Retinal pigment epithelial cell (primary cell): Measurements from ENCODE around the gene MAP3K13.

Experiments used
- DNase-seq: peaks from one replicate; pipeline ENCODE4 v3.0.0-alpha.2; 2010; ENCODE audit warnings: low read depth
- H3K4me3 ChIP-seq: 2 replicates; pipeline ENCODE4 v1.5.1; 2011; ENCODE audit warnings: mild to moderate bottlenecking, low read length, control low read depth, moderate library complexity
- TF ChIP-seq, protein P1 (sequence below): conservative IDR thresholded peaks from 2 replicates; pipeline ENCODE4 v1.5.1; 2011; ENCODE audit warnings: low read depth, low read length, control low read depth, inconsistent platforms

Gene MAP3K13

DNA sequence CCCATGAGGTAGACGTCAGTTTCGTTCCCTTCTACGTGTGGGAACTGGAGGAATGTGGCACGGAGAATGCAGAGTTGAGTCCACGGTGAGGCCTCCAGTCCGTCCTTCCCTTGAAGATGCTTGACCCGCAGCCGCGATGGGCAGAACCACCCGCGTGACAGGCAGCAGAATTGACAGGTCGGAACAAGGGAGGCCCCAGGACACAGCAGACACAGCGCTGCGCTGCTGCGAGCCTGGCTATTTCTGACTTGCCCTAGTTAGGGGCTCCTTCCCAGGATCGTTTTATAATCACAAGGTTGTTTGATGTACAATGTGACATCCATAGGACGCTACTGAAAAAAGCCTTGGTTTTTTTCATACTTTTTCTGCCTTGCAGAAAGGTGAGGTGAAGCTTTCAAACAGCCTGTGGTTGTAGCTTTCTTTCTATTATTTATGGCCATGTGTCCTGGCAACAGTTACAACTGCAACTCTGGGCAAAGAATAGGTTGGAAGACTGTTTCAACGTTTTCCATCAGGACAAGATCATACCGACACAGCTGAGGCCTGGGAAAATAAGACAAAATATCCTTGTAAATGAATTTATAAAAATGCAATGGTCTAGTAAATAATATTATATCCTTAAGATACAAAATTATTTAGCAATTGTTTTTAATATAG lies 145.5 kb downstream of the MAP3K13 start:
- H3K4me3 ChIP-seq: no peak overlapping the region
- TF ChIP-seq, protein P1, sequence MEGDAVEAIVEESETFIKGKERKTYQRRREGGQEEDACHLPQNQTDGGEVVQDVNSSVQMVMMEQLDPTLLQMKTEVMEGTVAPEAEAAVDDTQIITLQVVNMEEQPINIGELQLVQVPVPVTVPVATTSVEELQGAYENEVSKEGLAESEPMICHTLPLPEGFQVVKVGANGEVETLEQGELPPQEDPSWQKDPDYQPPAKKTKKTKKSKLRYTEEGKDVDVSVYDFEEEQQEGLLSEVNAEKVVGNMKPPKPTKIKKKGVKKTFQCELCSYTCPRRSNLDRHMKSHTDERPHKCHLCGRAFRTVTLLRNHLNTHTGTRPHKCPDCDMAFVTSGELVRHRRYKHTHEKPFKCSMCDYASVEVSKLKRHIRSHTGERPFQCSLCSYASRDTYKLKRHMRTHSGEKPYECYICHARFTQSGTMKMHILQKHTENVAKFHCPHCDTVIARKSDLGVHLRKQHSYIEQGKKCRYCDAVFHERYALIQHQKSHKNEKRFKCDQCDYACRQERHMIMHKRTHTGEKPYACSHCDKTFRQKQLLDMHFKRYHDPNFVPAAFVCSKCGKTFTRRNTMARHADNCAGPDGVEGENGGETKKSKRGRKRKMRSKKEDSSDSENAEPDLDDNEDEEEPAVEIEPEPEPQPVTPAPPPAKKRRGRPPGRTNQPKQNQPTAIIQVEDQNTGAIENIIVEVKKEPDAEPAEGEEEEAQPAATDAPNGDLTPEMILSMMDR: no peak
- DNase-seq: no peak

DNA sequence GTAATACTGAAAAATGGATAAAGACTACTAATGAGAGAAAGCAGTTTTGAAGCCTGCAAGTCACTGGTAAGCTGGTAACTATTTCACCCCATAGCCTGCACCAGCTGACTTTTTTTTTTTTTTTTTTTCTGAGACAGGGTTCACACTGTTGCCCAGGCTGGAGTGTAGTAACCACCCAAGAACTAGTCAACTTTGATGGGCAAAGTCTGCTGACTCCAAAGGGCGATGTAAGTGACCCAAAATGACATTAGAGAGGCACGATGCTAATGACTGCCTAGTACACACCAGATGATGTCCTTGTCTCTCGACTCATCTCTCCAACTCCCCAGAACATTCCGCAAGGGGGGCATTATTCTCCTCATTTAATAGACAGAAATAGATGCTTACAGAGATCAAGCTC lies 148.8 kb downstream of the MAP3K13 start:
- DNase-seq: no peak
- H3K4me3 ChIP-seq: no peak overlapping the region
- TF ChIP-seq, protein P1: no peak

DNA sequence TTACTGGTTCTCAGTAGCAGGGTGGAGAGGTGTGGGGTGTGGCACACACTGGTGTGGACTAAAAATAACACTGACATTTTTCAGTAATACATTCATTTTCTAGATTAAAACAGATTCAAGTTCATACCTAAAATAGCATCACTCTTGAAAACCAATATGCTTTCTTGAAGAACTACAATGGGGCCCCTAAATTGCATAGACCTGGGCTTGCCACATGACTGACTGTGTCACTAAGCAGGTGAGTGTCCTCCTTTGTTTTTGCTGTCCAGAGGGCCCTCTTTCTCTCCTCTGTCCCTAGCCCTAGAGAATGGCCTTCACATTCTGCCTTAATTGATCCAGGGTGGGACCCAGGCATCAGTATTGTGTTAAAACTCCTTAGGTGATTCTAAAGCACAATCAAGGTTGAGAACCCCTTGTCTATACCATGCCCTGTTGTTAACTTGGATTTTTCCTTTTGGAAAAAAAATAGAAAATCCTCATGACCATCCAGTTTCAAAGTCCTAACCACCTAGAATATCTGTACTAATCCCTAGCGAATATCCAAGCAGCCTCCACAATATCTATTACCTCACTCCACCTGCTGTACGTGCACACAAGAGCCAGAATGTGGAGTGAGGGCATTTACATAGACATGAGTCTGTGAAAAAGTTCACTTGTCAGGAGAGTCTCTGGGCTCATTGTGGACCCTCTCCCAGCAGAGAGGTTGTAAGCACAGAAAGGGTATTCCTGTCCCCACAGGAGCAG lies 154.6 kb downstream of the MAP3K13 start:
- TF ChIP-seq, protein P1: no peak
- H3K4me3 ChIP-seq: no peak overlapping the region
- DNase-seq: no peak

DNA sequence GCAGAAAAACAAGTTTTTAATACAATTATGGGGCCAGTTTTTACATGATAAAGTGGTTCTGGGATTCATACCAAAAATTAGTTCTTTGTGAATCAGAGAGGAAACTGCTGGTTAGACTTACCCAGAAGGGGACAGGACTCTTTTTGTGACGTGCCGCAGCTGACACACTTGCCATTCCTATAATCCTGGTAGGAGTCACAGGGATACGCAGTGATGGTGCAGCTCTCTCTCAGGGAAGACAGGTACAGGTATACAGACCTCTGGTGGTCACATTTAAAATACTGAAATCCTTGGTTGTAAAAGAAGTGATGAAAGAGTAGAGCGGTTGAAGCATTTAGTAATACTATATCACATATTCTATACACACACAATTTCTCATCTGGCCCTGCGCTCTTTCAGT lies 156.1 kb downstream of the MAP3K13 start:
- H3K4me3 ChIP-seq: no peak overlapping the region
- TF ChIP-seq, protein P1: no peak
- DNase-seq: no peak

DNA sequence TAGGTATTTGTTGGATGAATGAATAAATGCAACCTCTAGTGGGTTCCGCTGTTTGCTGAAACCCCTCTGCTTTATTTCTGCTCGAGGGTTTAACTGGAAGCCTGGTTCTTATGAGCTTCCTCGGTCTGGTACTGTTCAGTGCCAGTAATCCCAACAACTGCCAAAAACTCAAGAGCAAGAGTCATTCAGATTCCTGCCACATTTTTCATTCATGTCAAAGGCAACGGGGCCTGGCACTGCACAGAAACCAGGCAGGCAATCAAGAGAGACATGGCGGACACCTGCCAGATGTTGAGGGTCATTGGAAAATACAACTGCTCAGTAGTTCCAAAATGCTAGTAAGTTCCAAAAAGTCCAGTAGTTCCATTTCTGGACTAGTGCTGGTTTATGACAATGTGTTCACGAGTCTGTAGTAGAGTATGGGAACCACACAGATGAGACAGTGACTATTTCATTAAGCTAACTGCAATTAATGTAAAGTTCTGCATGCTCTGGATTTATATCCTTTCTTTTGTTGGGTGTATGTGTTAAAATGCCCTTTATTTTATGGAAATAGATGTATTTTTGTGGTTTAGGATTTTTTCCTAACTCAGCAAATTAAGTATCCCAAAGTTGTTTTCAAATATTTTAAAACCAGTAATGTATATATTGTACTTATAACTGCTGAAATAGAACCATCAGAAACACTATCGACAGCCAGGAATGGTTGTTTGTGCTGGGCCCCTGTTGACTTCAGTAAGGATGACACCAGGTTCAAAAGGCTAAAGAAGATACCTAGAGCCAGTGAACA lies 158.6 kb downstream of the MAP3K13 start:
- TF ChIP-seq, protein P1: no peak
- no peak overlapping the region for H3K4me3 ChIP-seq
- no peak for DNase-seq

DNA sequence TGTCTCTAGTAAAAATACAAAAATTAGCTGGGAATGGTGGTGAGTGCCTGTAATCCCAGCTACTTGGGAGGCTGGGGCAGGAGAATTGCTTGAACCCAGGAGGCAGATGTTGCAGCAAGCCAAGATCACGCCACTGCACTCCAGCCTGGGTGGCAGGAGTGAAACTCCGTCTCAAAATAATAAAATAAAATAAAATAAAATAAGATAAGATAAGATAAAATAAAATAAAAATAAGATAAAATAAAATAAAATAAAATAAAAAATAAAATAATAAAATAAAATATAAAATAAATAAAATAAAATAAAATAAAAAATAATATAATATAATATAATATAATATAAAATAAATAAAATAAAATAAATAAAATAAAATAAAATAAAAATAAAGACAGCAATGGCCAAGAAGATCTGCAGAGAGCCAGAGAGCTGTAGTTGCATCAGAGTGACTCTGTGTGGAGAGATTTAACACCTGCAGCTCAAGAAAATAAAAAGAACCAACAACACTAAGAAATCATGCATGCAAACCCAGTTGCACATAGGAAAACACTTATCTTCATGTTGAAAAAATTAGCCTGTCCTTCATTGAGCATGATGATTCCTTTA lies 163.5 kb downstream of the MAP3K13 start:
- TF ChIP-seq, protein P1: no peak
- H3K4me3 ChIP-seq: no peak overlapping the region
- no peak for DNase-seq
